ENCODE results near the gene CENPS. TPM values are rescaled to one million over a fixed set of nuclear protein-coding genes. Genes with fewer than 3 reads are reported as not detected.
A peak's percentile ranks its signal among the peaks of the same experiment; 100 is the strongest.

CENPS gene
- total and polyA plus RNA-seq, 9 of the 15 experiments (the other 6 are each of a cell fraction or from before 2014, with no cell fraction given), result 10.2 to 36.0 (median 26.0) TPM

DNA sequence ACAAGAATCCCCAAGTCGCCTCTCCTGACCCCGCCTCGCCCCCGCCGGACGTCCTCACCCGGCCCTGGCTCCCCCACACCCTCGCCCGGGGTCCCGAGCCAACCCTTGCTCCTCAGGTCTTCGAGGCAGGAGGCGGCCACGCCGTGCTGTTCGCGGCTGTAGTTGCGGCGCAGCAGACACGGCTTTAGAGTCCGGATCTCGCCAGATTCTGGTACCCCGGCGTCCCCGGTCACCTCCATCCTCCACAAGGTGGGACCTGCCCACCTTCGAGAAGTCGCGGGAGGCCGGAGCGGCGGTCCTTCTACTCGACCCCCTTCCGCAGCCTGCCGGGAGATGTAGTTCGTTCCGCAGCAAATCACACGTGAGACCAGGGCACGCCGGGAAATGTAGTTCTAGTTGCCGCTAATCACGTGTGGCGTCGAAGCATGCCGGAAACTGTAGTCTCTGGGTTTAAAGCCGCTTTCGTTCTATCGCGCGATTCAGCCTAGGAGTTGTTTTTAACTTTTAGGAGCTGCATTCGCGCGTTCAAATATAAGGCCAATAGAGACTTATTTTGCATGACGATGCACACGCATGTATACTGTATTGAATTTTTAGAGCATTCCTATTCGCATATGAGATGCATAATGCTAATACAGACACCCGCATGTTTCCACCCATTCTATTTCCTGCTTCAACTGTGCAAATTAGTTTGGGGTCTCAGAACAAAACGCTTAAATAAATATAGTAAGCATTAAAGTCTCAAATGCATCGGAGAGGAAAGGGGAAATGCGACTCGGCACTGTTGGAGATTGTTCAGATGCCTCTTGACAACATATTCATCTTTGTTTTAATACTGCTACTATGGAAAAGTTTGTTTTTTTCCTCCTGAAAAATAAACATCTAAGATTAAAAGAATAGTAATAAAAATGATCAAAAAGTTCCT is 42.2 kb downstream of the CENPS start, which contains the start of gene DFFA (continued):
- TF ChIP-seq, protein P1, sequence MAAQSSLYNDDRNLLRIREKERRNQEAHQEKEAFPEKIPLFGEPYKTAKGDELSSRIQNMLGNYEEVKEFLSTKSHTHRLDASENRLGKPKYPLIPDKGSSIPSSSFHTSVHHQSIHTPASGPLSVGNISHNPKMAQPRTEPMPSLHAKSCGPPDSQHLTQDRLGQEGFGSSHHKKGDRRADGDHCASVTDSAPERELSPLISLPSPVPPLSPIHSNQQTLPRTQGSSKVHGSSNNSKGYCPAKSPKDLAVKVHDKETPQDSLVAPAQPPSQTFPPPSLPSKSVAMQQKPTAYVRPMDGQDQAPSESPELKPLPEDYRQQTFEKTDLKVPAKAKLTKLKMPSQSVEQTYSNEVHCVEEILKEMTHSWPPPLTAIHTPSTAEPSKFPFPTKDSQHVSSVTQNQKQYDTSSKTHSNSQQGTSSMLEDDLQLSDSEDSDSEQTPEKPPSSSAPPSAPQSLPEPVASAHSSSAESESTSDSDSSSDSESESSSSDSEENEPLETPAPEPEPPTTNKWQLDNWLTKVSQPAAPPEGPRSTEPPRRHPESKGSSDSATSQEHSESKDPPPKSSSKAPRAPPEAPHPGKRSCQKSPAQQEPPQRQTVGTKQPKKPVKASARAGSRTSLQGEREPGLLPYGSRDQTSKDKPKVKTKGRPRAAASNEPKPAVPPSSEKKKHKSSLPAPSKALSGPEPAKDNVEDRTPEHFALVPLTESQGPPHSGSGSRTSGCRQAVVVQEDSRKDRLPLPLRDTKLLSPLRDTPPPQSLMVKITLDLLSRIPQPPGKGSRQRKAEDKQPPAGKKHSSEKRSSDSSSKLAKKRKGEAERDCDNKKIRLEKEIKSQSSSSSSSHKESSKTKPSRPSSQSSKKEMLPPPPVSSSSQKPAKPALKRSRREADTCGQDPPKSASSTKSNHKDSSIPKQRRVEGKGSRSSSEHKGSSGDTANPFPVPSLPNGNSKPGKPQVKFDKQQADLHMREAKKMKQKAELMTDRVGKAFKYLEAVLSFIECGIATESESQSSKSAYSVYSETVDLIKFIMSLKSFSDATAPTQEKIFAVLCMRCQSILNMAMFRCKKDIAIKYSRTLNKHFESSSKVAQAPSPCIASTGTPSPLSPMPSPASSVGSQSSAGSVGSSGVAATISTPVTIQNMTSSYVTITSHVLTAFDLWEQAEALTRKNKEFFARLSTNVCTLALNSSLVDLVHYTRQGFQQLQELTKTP (IDR thresholded peaks at IDR 0.05; ENCODE audit: low read depth in 1 of 2, partially characterized antibody in 2 of 2), result peak; percentile 35 to 99
- no peak for TF ChIP-seq HNRNPK (IDR thresholded peaks at IDR 0.05; ENCODE audit: low read depth, low read length, poor library complexity, severe bottlenecking)
- TF ChIP-seq, protein P2, sequence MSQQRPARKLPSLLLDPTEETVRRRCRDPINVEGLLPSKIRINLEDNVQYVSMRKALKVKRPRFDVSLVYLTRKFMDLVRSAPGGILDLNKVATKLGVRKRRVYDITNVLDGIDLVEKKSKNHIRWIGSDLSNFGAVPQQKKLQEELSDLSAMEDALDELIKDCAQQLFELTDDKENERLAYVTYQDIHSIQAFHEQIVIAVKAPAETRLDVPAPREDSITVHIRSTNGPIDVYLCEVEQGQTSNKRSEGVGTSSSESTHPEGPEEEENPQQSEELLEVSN (IDR thresholded peaks at IDR 0.05; ENCODE audit: borderline replicate concordance in 1 of 2, extremely low read depth in 1 of 2, insufficient read depth in 1 of 2, insufficient read length in 1 of 2, low read depth in 1 of 2, low read length in 1 of 2, poor library complexity in 1 of 2, severe bottlenecking in 1 of 2), result peak; percentile 89 to 96
- TF ChIP-seq, protein P3, sequence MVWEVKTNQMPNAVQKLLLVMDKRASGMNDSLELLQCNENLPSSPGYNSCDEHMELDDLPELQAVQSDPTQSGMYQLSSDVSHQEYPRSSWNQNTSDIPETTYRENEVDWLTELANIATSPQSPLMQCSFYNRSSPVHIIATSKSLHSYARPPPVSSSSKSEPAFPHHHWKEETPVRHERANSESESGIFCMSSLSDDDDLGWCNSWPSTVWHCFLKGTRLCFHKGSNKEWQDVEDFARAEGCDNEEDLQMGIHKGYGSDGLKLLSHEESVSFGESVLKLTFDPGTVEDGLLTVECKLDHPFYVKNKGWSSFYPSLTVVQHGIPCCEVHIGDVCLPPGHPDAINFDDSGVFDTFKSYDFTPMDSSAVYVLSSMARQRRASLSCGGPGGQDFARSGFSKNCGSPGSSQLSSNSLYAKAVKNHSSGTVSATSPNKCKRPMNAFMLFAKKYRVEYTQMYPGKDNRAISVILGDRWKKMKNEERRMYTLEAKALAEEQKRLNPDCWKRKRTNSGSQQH (CRISPR knock-in tag; IDR thresholded peaks at IDR 0.05), result no peak
- TF ChIP-seq MCM7 (IDR thresholded peaks at IDR 0.05), result no peak
- peak in 1 of 2 experiments; percentile 90; a peak in 1 of 3 replicates for TF ChIP-seq CBX3 (IDR thresholded peaks at IDR 0.05; ENCODE audit: borderline replicate concordance in 1 of 2, low read length in 2 of 2)
- peak in 1 of 3 experiments; percentile 26; a peak in 2 of 6 replicates for TF ChIP-seq CTCF (IDR thresholded peaks at IDR 0.05 in 2 of 3, conservative IDR thresholded peaks at IDR 0.05 in 1 of 3; ENCODE audit: insufficient read depth in 2 of 3, low read depth in 1 of 3, low read length in 3 of 3)
- no peak; the same call in 1 of the 2 replicates for TF ChIP-seq DPF2 (IDR thresholded peaks at IDR 0.05)
- TF ChIP-seq ATF3 (IDR thresholded peaks at IDR 0.05), result no peak
- 0 out of 2 replicates have a peak, but pooled peaks have one; percentile 48 for TF ChIP-seq ATF3 (CRISPR knock-in tag; conservative IDR thresholded peaks at IDR 0.05)
- no peak for TF ChIP-seq XRCC4 (IDR thresholded peaks at IDR 0.05; ENCODE audit: extremely low read depth, insufficient read depth, insufficient read length)
- TF ChIP-seq FUS (optimal IDR thresholded peaks at IDR 0.05; ENCODE audit: low read depth, low read length), result no peak
- TF ChIP-seq LARP7 (IDR thresholded peaks at IDR 0.05), result no peak
- TF ChIP-seq MCM5 (IDR thresholded peaks at IDR 0.05; ENCODE audit: low read depth), result no peak
- TF ChIP-seq ZNF431 (CRISPR knock-in tag; IDR thresholded peaks at IDR 0.05), result no peak
- no peak for TF ChIP-seq SMC3 (conservative IDR thresholded peaks at IDR 0.05; ENCODE audit: insufficient read depth, low read depth, low read length)

Data from K562 (cell line).